Activated T-cell treated with anti-CD3 and anti-CD28 coated beads, Interleukin-2, amount 50 U/mL, for 4 hours (primary cell): ENCODE results near the gene RYR2. TPM values are rescaled to one million over a fixed set of nuclear protein-coding genes. Genes with fewer than 3 reads are reported as not detected.
A peak's percentile ranks its signal among the peaks of the same experiment; 100 is the strongest.

Source experiments
- ATAC-seq, 2 donors: fragments of 200-7000 bp; cut with Tn5 transposase; one replicate each; pipeline ENCODE4 v1.10.0; 2021
- DNase-seq: peaks from one replicate; pipeline ENCODE4 v3.0.0-alpha.2; 2020
- H3K27me3 Mint-ChIP-seq: one replicate; pipeline ENCODE4 v1.8.0; 2021; ENCODE audit warnings: low read depth, mixed read lengths
- H3K36me3 Mint-ChIP-seq: one replicate; pipeline ENCODE4 v1.8.0; 2022; ENCODE audit warnings: mixed read lengths; ENCODE audit not compliant: insufficient read depth
- H3K4me1 Mint-ChIP-seq: one replicate; pipeline ENCODE4 v1.8.0; 2021; ENCODE audit warnings: low read depth, mixed read lengths
- H3K4me3 Mint-ChIP-seq: one replicate; pipeline ENCODE4 v1.8.0; 2021; ENCODE audit warnings: mild to moderate bottlenecking, moderate library complexity, mixed read lengths
- H3K9me3 Mint-ChIP-seq: one replicate; pipeline ENCODE4 v1.8.0; 2021; ENCODE audit warnings: mixed read lengths
- total RNA-seq, 3 donors: library from RNA; stranded (reverse); gene quantifications; one replicate each; pipeline ENCODE4 v1.2.1, GENCODE V29; 2021

Gene RYR2
- total RNA-seq, 3 donors from 2014 or later: 0.05 to 0.08 (median 0.05) TPM

DNA sequence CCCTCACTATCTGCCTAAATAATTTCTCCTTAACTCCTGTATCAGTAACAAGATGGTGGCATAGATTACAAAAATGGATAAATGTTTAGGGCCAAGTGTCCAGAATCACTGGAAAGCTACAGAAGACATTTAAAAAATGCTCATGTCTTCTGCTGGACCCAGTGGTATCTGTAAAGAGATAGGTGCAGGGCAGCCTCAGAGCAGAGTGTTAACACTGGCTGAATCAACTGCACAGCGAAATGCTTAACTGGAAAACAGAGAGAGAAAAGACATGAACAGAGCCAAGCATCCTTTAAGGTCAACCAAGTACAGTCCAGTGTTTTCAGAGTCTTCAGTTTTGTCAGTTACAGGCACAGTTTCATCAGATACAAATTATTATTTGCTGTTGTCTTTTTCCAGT lies 429.4 kb downstream of the RYR2 start:
- no peaks in the 10 kb centered on the region for H3K36me3 Mint-ChIP-seq
- ATAC-seq: no peak
- no peaks in the 10 kb centered on the region for H3K4me1 Mint-ChIP-seq
- no peak overlapping the region for H3K4me3 Mint-ChIP-seq
- H3K9me3 Mint-ChIP-seq: no peaks in the 10 kb centered on the region
- no peaks in the 10 kb centered on the region for H3K27me3 Mint-ChIP-seq
- no peak for DNase-seq

DNA sequence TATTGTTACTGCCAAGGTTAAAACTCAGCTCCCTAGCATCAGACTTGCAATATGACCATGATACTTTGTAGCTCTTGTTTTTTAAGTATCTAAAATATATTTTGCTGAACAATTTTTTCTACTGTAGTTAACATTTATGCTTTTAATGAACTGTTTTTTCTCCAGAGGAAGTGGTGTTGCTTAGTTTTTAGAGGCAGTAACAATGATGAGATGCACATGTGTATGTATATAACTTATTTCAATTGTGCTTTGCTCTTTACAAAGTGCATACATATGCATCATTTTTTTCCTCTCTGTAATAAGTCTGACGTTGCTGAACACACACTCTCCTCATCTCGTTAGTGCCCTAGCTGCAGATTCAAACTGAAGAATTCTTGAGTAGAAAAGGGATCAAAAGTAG lies 430.0 kb downstream of the RYR2 start:
- no peak for DNase-seq
- Mint-ChIP-seq H3K36me3 (no peaks in the 10 kb centered on the region), H3K4me1 (no peaks in the 10 kb centered on the region), H3K27me3 (no peaks in the 10 kb centered on the region), H3K9me3 (no peaks in the 10 kb centered on the region), H3K4me3 (no peak overlapping the region)
- no peak for ATAC-seq

DNA sequence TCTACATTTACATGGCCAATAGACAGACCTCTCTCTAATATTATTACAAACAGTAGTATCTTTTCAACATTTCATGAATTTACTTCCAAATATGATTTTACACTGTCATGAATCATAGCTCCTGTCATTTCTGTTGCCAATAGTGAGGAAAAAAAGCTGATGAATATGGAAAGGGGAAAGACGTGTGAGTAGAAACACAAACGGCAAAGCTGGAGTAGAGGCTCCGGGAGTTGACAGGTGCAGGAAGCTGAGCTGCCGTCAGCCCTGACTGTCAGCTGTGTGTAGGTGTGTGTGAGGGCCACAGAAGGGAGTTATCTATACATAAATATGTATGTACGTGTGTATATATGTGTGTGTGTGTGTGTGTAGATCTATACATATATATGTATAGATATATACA lies 431.9 kb downstream of the RYR2 start:
- Mint-ChIP-seq H3K4me1 (no peaks in the 10 kb centered on the region), H3K4me3 (no peak overlapping the region), H3K36me3 (no peaks in the 10 kb centered on the region), H3K9me3 (no peaks in the 10 kb centered on the region), H3K27me3 (no peaks in the 10 kb centered on the region)
- ATAC-seq (no peak), DNase-seq (no peak)

DNA sequence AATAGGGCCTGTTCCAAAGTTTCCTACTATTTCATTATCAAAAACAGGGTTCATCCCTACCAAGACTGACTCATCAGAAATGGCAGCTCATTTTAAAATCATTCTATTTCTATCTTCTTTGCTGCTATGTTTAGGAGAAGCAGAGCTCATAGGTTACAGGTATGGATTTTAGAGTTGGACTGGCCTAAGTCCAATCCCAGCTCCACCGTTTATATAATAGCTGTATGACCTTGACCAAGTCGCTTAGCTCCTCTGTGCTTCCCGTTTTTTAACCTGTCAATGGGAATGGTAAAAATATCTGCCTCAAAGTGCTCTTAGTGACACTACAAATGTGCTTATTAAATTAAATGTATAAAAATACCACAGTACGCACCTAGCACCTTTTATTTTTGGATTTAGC lies 436.1 kb downstream of the RYR2 start:
- Mint-ChIP-seq H3K4me1 (no peaks in the 10 kb centered on the region), H3K36me3 (no peaks in the 10 kb centered on the region), H3K9me3 (peaks cover 4% of the 10 kb centered on the region), H3K27me3 (no peaks in the 10 kb centered on the region), H3K4me3 (no peak overlapping the region)
- DNase-seq (no peak), ATAC-seq (no peak)

DNA sequence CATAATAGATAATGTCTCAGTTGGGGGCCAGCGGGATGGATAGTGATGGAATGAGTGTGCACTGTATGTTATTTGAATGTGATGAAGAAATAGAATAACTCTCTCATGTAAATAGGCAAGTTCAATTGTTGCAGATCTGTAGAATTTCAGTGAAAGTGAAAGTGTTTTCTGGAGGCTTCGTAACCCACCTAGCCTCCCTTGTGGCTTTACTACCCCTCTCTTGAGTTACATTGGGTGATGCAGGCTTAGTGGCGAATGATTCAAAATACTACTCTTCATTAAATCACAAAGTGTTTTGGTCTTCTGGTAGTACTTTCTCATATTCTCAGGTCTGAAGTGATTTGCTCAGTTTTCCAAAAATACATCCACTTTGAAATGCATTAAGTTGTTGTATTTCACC lies 436.9 kb downstream of the RYR2 start:
- no peak overlapping the region for H3K4me3 Mint-ChIP-seq
- H3K9me3 Mint-ChIP-seq: peaks cover 4% of the 10 kb centered on the region
- H3K4me1 Mint-ChIP-seq: no peaks in the 10 kb centered on the region
- no peak for DNase-seq
- ATAC-seq: no peak
- H3K36me3 Mint-ChIP-seq: no peaks in the 10 kb centered on the region
- no peaks in the 10 kb centered on the region for H3K27me3 Mint-ChIP-seq

DNA sequence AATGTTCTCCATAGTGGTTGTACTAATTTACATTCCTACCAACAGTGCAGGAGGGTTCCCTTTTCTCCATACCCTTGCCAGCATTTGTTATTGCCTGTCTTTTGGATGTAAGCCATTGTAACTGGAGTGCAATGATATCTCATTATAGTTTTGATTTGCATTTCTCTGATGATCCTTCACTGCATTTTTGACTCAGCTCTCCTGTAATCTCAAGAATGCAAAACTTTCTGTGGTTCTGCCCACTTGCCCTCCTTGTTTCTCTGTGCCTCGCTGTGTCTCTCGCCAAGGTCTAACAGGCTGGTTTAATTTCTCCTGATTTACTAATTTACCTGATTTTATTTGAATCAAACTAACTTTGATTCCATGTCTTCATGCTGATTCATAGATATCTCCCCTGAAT lies 440.8 kb downstream of the RYR2 start:
- Mint-ChIP-seq H3K27me3 (no peaks in the 10 kb centered on the region), H3K4me3 (no peak overlapping the region), H3K4me1 (no peaks in the 10 kb centered on the region), H3K36me3 (no peaks in the 10 kb centered on the region), H3K9me3 (peaks cover 4% of the 10 kb centered on the region)
- no peak for ATAC-seq
- DNase-seq: no peak

DNA sequence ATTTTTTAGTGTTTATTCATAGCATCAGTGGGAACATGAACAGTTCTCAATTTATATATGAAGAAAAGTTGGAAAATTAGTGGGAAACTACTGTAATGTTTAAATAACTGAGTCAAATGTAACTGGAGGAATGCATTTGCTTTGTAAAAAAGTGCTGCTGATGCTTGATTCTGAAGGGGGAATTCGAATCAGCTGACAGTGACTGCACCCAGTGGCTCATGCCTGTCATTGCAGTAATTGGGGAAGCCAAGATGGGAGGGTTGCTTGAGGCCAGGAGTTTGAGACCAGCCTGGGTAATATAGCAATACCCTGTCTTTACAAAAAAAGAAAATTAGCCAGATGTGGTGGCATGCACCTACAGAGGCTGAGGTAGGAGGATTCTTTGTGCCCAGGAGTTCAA lies 450.4 kb downstream of the RYR2 start:
- H3K27me3 Mint-ChIP-seq: no peaks in the 10 kb centered on the region
- DNase-seq (no peak), ATAC-seq (peak in 1 of 2 donors; percentile 37)
- H3K4me3 Mint-ChIP-seq: no peak overlapping the region
- no peaks in the 10 kb centered on the region for H3K4me1 Mint-ChIP-seq
- no peaks in the 10 kb centered on the region for H3K36me3 Mint-ChIP-seq
- no peaks in the 10 kb centered on the region for H3K9me3 Mint-ChIP-seq

DNA sequence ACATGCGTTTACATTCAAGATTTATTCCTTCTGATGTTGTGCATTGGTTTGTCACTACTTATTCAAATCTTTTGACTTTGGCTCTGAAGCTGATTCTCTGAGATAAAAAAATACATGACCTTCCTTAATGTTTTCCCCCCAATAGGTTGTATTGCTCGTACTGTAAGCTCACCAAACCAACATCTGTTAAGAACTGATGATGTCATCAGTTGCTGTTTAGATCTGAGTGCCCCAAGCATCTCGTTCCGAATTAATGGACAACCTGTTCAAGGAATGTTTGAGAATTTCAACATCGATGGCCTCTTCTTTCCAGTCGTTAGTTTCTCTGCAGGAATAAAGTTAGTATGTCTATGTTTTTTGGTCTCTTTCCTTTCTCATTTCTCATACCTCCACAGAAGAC lies 458.6 kb downstream of the RYR2 start:
- no peaks in the 10 kb centered on the region for H3K9me3 Mint-ChIP-seq
- H3K4me1 Mint-ChIP-seq: no peaks in the 10 kb centered on the region
- H3K4me3 Mint-ChIP-seq: no peak overlapping the region
- no peak for DNase-seq
- no peak for ATAC-seq
- H3K27me3 Mint-ChIP-seq: peaks cover 16% of the 10 kb centered on the region
- H3K36me3 Mint-ChIP-seq: no peaks in the 10 kb centered on the region

DNA sequence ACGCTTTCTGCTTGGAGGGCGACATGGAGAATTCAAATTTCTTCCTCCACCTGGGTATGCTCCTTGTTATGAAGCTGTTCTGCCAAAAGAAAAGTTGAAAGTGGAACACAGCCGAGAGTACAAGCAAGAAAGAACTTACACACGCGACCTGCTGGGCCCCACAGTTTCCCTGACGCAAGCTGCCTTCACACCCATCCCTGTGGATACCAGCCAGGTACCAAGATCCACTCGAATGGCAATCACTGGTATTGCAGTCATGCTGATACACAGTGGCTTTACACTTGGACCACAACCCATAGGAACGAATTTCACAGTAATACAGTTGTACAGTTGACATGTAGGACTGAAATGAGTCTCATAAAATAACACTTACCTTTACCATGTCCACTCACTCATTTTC lies 461.3 kb downstream of the RYR2 start:
- no peak overlapping the region for H3K4me3 Mint-ChIP-seq
- DNase-seq: no peak

DNA sequence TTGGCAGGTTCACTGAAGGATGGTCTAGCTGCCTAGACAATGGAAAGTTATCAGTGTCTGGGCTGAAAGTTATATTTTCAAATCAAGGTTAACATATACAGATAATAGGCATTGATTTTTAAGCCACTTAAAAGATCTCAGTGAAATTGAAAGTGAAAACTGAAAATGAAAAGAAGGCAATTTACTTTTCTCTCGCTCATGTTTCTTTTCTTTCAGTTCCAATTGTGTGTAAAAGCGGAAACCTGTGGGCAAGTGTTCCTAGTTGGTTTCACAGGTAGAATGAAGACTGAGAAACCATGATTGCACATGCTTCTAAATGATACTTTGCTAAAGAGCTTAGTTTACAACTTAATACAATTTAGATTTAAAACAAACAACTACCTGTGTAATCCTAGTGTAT lies 465.0 kb downstream of the RYR2 start:
- H3K4me1 Mint-ChIP-seq: peaks cover 9% of the 10 kb centered on the region
- peak; percentile 70 to 74 for ATAC-seq
- H3K9me3 Mint-ChIP-seq: no peaks in the 10 kb centered on the region
- H3K36me3 Mint-ChIP-seq: no peaks in the 10 kb centered on the region
- DNase-seq: no peak
- no peak overlapping the region for H3K4me3 Mint-ChIP-seq
- peaks cover 20% of the 10 kb centered on the region for H3K27me3 Mint-ChIP-seq

More for the DNA sequence above, 461.3 kb downstream of the RYR2 start:
- no peak for ATAC-seq
- no peaks in the 10 kb centered on the region for H3K9me3 Mint-ChIP-seq
- peaks cover 16% of the 10 kb centered on the region for H3K27me3 Mint-ChIP-seq
- H3K4me1 Mint-ChIP-seq: peaks cover 9% of the 10 kb centered on the region
- H3K36me3 Mint-ChIP-seq: no peaks in the 10 kb centered on the region

DNA sequence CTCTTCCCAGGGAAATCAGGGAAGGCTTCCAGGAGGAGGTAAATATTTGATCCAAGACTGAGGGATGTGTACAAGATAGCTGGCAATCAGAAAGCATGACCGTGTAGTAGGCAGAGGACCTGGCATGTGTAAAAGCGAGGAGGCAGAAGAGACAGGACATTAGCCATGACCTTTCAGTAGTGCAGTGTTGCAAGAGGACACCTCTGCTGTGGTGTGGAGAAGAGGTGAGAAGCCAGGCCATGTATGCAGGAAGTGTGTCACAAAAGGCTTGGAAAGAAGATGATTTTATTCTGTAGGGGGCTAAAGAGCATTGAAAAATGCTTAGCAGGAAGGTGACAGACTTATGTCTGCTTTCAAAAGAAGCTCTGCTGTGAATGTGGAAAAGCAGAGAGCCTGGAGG lies 467.8 kb downstream of the RYR2 start:
- no peaks in the 10 kb centered on the region for H3K9me3 Mint-ChIP-seq
- ATAC-seq (no peak), DNase-seq (no peak)
- H3K4me3 Mint-ChIP-seq: no peak overlapping the region
- peaks cover 9% of the 10 kb centered on the region for H3K4me1 Mint-ChIP-seq
- H3K27me3 Mint-ChIP-seq: peaks cover 6% of the 10 kb centered on the region
- H3K36me3 Mint-ChIP-seq: no peaks in the 10 kb centered on the region

DNA sequence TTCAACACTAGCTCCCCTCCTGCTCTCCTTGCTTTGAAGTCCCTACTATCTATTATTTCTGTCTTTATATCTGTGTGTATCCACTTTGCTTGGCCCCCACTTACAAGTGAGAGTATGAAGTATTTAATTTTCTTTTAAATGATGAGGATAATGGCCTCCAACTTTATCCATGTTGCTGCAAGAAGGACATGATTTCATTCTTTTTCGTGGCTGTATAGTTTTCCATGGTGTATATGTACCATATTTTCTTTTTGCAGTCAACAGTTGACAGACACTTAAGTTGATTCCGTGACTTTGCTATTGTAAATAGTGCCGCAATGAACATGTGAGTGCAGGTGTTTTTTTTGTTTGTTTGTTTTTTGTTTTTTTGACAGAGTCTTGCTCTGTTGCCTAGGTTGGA lies 483.1 kb downstream of the RYR2 start:
- Mint-ChIP-seq H3K36me3 (no peaks in the 10 kb centered on the region), H3K4me1 (no peaks in the 10 kb centered on the region), H3K9me3 (peaks cover 5% of the 10 kb centered on the region)

DNA sequence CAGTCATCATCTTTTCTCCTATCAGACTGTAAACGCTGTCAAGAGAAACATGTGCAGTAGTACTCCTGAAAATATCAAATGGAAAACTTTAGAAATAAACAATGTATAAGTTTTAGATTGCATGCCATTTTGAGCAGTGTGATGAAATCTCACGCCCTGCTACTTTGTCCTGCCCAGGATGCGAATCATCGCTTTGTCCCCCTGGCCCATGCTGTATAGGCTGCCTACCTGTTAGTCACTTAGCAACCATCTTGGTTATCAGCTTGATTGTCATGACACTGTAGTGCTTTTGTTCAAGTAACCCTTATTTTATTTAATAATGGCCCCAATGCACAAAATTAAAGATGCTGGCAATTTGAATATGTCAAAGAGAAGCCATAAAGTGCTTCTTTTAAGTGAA lies 485.8 kb downstream of the RYR2 start:
- H3K4me3 Mint-ChIP-seq: no peak overlapping the region
- H3K4me1 Mint-ChIP-seq: no peaks in the 10 kb centered on the region
- no peaks in the 10 kb centered on the region for H3K36me3 Mint-ChIP-seq
- ATAC-seq: no peak
- DNase-seq: no peak
- no peaks in the 10 kb centered on the region for H3K27me3 Mint-ChIP-seq
- H3K9me3 Mint-ChIP-seq: peaks cover 5% of the 10 kb centered on the region

More for the DNA sequence above, 483.1 kb downstream of the RYR2 start:
- DNase-seq (no peak), ATAC-seq (no peak)
- H3K4me3 Mint-ChIP-seq: no peak overlapping the region
- peaks cover 4% of the 10 kb centered on the region for H3K27me3 Mint-ChIP-seq

DNA sequence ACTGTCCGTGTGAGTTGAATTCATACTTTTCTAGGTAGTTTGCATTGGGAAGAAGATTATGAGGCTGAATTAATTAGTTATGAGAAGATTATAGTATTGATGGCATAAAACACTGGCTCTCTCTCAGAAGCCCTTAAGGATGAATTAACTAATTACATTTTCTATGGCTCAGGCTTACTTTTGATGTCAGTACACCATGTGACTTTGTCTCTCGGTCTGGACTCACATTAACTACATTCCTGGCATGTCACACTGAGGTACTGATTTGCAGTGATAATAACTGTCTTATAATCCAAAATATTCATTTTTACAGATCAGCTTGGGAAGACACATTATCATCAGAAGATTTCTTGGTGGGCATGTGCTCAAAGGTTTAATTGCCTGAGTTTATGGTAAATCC lies 486.6 kb downstream of the RYR2 start:
- DNase-seq (no peak), ATAC-seq (no peak)
- Mint-ChIP-seq H3K36me3 (no peaks in the 10 kb centered on the region), H3K4me1 (no peaks in the 10 kb centered on the region), H3K9me3 (peaks cover 5% of the 10 kb centered on the region), H3K27me3 (no peaks in the 10 kb centered on the region), H3K4me3 (no peak overlapping the region)

DNA sequence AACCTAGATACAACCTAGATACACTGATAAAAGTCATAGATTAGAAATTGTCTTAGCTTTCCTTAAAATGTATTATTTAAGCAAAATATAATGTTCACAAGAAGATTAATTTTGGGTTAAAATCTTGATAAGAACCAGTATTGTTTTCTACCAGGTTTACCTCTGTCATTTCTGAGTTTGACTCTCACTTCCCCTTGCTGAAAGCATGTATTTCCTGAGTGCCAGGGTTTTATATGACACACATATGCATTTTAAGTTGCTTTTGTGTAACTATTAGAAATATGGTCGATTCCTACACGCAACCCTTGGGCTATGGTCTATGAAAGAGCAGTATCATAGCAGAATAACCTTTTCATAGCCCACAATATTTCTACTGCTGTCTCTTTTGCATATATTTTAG lies 497.1 kb downstream of the RYR2 start:
- DNase-seq: no peak
- no peaks in the 10 kb centered on the region for H3K36me3 Mint-ChIP-seq
- H3K27me3 Mint-ChIP-seq: no peaks in the 10 kb centered on the region
- no peaks in the 10 kb centered on the region for H3K4me1 Mint-ChIP-seq
- ATAC-seq: no peak
- H3K4me3 Mint-ChIP-seq: no peak overlapping the region
- no peaks in the 10 kb centered on the region for H3K9me3 Mint-ChIP-seq
